DOHH2 (cell line): ENCODE data around the gene HLA-DRA.

Experiments
- EZH2phosphoT487 ChIP-seq: fragments of 200-600 bp; sonication (generic); IDR thresholded peaks from 2 replicates; pipeline ENCODE4 v1.6.1; 2017; ENCODE audit warnings: borderline replicate concordance, mild to moderate bottlenecking, antibody characterized with exemption, low read length, moderate library complexity, mixed read lengths
- TF ChIP-seq, protein P1 (sequence below): fragments of 200-600 bp; sonication (generic); IDR thresholded peaks from one replicate; pipeline ENCODE4 v1.5.1; 2014; ENCODE audit warnings: antibody characterized with exemption, mild to moderate bottlenecking, low read depth, low read length; ENCODE audit not compliant: poor library complexity, severe bottlenecking

GRCh38 chr6:32459781-32460424 lies 20.2 kb downstream of the HLA-DRA start:
- TF ChIP-seq, protein P1, sequence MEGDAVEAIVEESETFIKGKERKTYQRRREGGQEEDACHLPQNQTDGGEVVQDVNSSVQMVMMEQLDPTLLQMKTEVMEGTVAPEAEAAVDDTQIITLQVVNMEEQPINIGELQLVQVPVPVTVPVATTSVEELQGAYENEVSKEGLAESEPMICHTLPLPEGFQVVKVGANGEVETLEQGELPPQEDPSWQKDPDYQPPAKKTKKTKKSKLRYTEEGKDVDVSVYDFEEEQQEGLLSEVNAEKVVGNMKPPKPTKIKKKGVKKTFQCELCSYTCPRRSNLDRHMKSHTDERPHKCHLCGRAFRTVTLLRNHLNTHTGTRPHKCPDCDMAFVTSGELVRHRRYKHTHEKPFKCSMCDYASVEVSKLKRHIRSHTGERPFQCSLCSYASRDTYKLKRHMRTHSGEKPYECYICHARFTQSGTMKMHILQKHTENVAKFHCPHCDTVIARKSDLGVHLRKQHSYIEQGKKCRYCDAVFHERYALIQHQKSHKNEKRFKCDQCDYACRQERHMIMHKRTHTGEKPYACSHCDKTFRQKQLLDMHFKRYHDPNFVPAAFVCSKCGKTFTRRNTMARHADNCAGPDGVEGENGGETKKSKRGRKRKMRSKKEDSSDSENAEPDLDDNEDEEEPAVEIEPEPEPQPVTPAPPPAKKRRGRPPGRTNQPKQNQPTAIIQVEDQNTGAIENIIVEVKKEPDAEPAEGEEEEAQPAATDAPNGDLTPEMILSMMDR, result no peak
- no peak for TF ChIP-seq EZH2phosphoT487
